Fibroblast of gingiva (primary cell): Measurements from ENCODE around the gene SLAMF6.
"Not testable (repeated sequence)": the region's sequence is repeated elsewhere in the genome, so short reads cannot be mapped to it uniquely, and the experiment has no call there.

Experiments
- DNase-seq: peaks from one replicate; pipeline ENCODE4 v3.0.0-alpha.2; 2011; ENCODE audit warnings: low read depth

The SLAMF6 gene

GRCh38 chr1:160542303-160542945, 19.4 kb upstream of the SLAMF6 start:
- no peak for DNase-seq

DNA sequence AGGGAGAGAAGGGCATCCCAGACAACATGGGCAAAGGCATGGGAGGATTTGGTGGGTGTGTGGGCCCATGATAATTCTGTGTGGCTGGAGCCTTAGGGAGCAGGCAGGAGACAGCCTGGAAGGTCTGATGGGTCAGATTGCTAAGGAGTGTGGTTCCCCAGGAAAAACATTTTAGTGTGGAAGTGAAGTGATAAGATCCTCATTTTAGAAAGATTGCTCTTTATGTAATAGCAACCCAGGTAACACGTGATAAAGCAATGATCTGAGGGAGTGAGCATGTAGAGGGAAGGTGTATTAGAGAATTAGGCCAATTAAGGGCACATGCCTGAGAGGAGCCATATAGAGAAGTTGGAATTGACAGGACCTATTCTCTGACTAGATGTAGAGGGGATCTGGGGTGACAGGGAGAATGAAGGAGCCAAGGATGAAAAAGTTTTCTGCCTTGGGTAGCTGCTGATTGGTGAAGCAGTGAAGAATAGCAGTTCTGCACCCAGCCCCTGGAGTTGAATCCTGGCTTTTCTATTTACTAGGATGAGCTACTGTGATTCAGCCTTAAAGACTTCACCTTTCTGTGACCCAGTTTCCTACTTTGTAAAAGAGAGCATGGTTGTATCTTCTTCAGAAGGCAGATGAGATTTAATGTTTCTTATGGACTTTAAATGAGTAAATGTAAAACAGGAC, 18.7 kb upstream of the SLAMF6 start:
- DNase-seq = no peak

DNA sequence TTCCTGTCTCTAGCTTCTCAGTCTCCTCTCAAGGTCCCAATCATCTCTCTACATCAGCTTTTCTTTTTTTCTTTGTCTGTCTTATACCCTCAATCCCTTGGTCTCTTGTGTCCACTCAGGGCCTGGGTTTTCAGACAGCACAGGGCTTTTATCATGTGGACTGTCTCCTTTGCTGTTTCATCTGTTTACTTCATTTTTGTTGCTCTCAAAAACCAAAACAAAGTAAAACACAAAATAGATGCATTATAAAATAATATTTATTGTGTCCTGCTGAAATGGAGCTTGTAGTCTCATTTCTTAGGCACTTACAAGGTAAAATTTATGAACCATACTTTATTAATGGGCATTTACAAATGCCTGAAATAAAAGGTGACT, 17.8 kb upstream of the SLAMF6 start:
- DNase-seq = no peak

GRCh38 chr1:160539990-160540858, 17.2 kb upstream of the SLAMF6 start:
- no peak for DNase-seq

GRCh38 chr1:160539684-160539989, 16.6 kb upstream of the SLAMF6 start:
- DNase-seq = no peak

- DNase-seq = no peak
Observed at GRCh38 chr1:160538985-160539651, 16.1 kb upstream of the SLAMF6 start.

DNA sequence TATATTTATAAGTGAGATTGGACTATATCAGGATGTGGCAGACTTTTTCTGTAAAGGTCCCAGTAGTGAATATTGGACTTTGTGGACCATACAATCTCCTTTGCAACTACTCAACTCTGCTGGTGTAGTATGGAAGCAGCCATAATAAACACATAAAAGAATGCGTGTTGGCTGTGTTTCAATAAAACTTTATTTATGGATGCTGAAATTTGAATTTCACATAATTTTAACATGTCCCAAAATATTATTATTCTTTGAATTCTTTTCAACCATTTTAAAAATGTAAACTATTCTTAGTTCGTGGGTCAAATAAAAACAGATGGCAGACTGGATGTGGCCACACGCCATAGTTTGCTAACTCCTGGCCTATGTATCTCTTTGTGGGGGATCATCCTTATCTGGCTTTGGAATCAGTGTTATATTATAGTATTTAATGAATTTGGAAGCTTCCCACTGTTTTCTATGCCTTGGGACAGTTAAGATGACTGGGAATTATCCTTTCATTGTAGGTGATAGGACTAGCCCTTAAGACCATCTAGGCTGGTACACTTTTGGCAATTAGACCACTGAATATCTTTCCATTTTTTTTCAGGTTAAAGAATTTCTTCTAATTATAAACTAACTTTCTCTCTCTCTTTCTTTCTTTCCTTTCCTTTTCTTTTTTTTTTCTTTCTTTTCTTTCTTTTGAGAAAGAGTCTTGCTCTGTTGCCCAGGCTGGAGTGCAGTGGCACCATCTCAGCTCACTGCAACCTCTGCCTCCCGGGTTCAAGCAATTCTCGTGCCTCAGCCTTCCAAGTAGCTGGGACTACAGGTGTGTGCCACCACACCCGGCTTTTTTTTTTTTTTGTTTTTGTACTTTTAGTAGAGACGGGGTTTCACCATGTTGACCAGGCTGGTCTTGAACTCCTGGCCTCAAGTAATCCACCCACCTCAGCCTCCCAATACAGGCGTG, 14.9 kb upstream of the SLAMF6 start:
- no peak for DNase-seq

DNA sequence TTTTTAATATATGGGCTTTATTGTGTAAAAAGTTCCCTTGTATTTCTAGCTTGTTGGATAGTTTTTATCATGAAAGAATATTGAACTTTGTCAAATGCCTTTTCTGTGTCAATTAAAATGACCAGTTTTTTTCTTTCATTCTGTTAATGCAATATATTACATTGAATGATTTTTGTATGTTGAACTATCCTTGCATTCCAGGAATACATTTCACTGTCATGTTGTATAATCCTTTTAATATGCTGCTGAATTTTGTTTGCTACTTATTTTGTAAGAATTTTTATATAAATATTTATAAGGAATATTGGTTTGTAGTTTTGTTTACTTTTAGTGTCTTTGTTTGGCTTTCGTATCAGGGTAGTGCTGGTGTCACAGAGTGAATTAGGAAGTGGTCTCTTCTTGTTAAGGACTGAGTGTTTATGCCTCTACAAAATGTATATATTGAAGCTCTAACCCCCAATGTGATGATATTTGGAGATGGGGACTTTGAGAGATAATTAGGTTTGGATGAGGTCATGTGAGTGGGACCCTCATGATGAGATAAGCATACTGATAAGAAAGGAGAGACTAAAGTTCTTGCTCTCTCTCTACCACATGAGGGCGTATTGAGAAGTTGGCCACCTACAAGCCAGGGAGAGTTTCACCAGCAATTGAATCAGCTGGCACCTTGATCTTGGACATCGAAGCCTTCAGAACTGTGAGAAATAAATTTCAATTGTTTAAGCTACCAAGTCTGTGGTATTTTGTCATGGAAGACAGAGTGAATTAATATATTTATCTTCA, 12.0 kb upstream of the SLAMF6 start:
- DNase-seq = no peak

DNA sequence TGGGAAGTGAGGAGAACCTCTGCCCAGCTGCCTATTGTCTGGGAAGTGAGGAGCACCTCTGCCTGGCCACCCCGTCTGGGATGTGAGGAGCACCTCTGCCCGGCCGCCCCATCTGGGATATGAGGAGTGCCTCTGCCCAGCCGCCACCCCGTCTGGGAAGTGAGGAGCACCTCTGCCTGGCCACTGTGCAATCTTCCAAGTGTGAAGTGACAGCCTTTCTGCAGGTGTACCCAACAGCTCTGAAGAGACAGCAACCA, 9.4 kb upstream of the SLAMF6 start:
- DNase-seq = not testable (repeated sequence)

- not testable (repeated sequence) for DNase-seq
Observed at GRCh38 chr1:160531809-160532556, 8.9 kb upstream of the SLAMF6 start.

DNA sequence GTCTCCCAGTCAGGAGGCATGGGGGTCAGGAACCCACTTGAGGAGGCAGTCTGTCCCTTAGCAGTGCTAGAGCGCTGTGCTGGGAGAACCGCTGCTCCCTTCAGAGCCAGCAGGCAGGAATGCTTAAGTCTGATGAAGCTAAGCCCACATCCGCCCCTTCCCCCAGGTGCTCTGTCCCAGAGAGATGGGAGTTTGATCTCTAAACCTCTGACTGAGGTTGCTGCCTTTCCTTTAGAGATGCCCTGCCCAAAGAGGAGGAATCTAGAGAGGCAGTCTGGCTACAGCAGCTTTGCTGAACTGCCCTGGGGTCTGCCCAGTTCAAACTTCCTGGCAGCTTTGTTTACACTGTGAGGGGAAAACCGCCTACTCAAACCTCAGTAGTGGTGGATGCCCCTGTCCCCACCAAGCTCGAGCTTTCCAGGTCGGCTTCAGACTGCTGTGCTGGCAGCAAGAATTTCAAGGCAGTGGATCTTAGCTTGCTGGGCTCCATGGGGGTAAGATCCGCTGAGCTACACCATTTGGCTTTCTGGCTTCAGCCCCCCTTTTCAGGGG, 6.4 kb upstream of the SLAMF6 start:
- not testable (repeated sequence) for DNase-seq

DNA sequence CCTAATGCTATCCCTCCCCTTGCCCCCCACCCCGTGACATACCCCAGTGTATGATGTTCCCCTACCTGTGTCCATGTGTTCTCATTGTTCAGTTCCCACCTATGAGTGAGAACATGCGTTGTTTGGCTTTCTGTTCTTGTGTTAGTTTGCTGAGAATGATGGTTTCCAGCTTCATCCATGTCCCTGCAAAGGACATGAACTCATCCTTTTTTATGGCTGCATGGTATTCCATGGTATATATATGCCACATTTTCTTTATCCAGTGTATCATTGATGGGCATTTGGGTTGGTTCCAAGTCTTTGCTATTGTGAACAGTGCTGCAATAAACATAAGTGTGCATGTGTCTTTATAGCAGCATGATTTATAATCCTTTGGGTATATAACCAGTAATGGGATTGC, 734 bp upstream of the SLAMF6 start:
- not testable (repeated sequence) for DNase-seq

GRCh38 chr1:160522136-160522535, 919 bp downstream of the SLAMF6 start:
- DNase-seq = no peak

DNA sequence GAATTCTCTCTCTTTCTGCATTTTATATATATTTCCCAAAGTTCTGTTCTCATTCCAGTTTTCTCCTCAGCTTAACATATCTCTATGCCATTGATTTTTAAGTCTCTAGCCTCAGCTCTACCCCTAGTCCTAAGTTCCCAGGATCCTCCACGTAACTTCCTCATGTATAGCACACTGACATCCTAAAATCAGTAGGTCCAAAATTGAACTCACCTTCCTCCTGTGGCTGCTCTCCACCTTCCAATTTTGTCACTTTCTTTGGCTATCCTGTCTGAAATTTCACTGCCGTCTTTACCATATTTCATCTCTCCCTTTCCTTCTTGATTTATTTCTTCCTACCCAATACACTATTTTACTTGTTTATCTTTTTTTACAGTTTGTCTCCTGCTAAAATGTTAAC, 1.5 kb downstream of the SLAMF6 start:
- no peak for DNase-seq

DNA sequence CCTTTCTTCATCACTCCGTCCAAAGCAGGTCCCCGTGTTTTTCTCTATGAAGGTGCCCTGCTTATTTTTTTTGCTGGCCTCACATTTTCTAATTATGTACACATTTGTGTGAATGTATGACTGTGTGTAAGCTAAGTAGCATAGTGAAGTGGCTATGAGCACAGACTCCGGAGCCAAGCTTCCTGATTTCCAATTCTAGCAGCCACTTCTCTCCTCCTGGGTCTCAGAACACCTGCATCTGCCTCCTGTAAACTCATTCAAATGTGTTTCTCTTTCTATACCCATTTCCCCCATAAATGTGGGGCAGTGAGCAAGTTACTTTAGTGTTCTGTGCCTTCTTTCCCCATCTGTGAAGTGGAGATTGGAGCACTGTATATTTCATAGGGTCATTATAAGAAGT, 2.1 kb downstream of the SLAMF6 start:
- no peak for DNase-seq

GRCh38 chr1:160520582-160520981, 2.5 kb downstream of the SLAMF6 start:
- no peak for DNase-seq

GRCh38 chr1:160519642-160520435, 3.2 kb downstream of the SLAMF6 start:
- no peak for DNase-seq

DNA sequence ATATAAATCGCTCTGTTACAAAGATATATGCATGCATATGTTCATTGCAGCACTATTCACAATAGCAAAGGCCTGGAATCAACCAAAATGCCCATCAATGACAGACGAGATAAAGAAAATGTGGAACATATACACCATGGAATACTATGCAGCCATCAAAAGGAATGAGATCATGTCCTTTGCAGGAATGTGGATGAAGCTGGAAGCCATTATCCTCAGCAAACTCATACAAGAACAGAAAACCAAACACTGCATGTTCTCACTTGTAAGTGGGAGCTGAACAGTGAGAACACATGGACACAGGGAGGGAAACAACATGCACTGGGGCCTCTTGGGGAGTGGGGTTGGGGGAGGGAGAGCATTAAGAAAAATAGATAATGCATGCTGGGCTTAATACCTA, 5.5 kb downstream of the SLAMF6 start:
- DNase-seq = not testable (repeated sequence)

- DNase-seq = not testable (repeated sequence)
Observed at GRCh38 chr1:160515908-160516307, 7.1 kb downstream of the SLAMF6 start.
